Measurements from ENCODE around the gene LCN6. TPM values are rescaled to one million over a fixed set of nuclear protein-coding genes. Genes with fewer than 3 reads are reported as not detected.

The LCN6 gene
- polyA plus RNA-seq, 1 donor (not counting 4 experiments of a cell fraction or from before 2014, with no cell fraction given): not detected

GRCh38 chr9:136748666-136749611, 614 bp upstream of the LCN6 start:
- no peak for FAIRE-seq
- Histone ChIP-seq H3K27ac (ENCODE audit: control insufficient read depth, insufficient read depth, low read length) (no peak overlapping the region), H3K27me3 (ENCODE audit: control insufficient read depth, extremely low read depth, insufficient read depth, low read length) (peaks cover 12% of the 10 kb centered on the region), H4K20me1 (ENCODE audit: control insufficient read depth, extremely low read depth, insufficient read depth, low read length) (no peaks in the 10 kb centered on the region), H3K9ac (ENCODE audit: control insufficient read depth, extremely low read depth, insufficient read depth, low read length) (no peak overlapping the region), H3K9me3 (ENCODE audit: control insufficient read depth, low read depth, low read length) (peaks cover 2% of the 10 kb centered on the region), H3K4me1 (ENCODE audit: control insufficient read depth, extremely low read depth, insufficient read depth, low read length) (no peaks in the 10 kb centered on the region), H3K4me2 (ENCODE audit: control insufficient read depth, extremely low read depth, insufficient read depth, low read depth, low read length) (no peak overlapping the region), H3K36me3 (ENCODE audit: control insufficient read depth in 2 of 2, extremely low read depth in 1 of 2, insufficient read depth in 2 of 2, low read length in 2 of 2) (no peaks in the 10 kb centered on the region), H3K9me1 (ENCODE audit: control insufficient read depth, extremely low read depth, insufficient read depth, low read length) (no peaks in the 10 kb centered on the region), H3K4me3 (ENCODE audit: control insufficient read depth in 2 of 3, extremely low read depth in 1 of 3, insufficient read depth in 2 of 3, low read depth in 1 of 3, low read length in 3 of 3) (no peak overlapping the region), H3K79me2 (ENCODE audit: control insufficient read depth, insufficient read depth, low read length) (no peaks in the 10 kb centered on the region), H2AFZ (ENCODE audit: control insufficient read depth, low read length) (no peak overlapping the region)
- no peak for DNase-seq (ENCODE audit: low read depth, low spot score)
- dilution Hi-C loops (cut with MboI; ENCODE audit: extremely low pct_ligation_motif_present, low sequenced_read_pairs): no loop called here
- TF ChIP-seq EZH2 (IDR thresholded peaks at IDR 0.05; ENCODE audit: low read length) (no peak), CTCF (optimal IDR thresholded peaks at IDR 0.05 in 1 of 3, IDR thresholded peaks at IDR 0.05 in 1 of 3, conservative IDR thresholded peaks at IDR 0.05 in 1 of 3; ENCODE audit: extremely low read depth in 1 of 3, insufficient read depth in 2 of 3, low read length in 3 of 3) (no peak)

GRCh38 chr9:136747161-136748060, 914 bp downstream of the LCN6 start:
- Histone ChIP-seq H3K9me3 (ENCODE audit: control insufficient read depth, low read depth, low read length) (peaks cover 2% of the 10 kb centered on the region), H3K27ac (ENCODE audit: control insufficient read depth, insufficient read depth, low read length) (no peak overlapping the region), H3K9me1 (ENCODE audit: control insufficient read depth, extremely low read depth, insufficient read depth, low read length) (no peaks in the 10 kb centered on the region), H3K4me3 (ENCODE audit: control insufficient read depth in 2 of 3, extremely low read depth in 1 of 3, insufficient read depth in 2 of 3, low read depth in 1 of 3, low read length in 3 of 3) (no peak overlapping the region), H3K4me2 (ENCODE audit: control insufficient read depth, extremely low read depth, insufficient read depth, low read depth, low read length) (no peak overlapping the region), H3K27me3 (ENCODE audit: control insufficient read depth, extremely low read depth, insufficient read depth, low read length) (peaks cover 27% of the 10 kb centered on the region), H3K4me1 (ENCODE audit: control insufficient read depth, extremely low read depth, insufficient read depth, low read length) (no peaks in the 10 kb centered on the region), H2AFZ (ENCODE audit: control insufficient read depth, low read length) (no peak overlapping the region), H3K79me2 (ENCODE audit: control insufficient read depth, insufficient read depth, low read length) (no peaks in the 10 kb centered on the region), H3K9ac (ENCODE audit: control insufficient read depth, extremely low read depth, insufficient read depth, low read length) (no peak overlapping the region), H3K36me3 (ENCODE audit: control insufficient read depth in 2 of 2, extremely low read depth in 1 of 2, insufficient read depth in 2 of 2, low read length in 2 of 2) (no peaks in the 10 kb centered on the region), H4K20me1 (ENCODE audit: control insufficient read depth, extremely low read depth, insufficient read depth, low read length) (no peaks in the 10 kb centered on the region)
- DNase-seq (ENCODE audit: low read depth, low spot score): no peak
- dilution Hi-C loops (cut with MboI; ENCODE audit: extremely low pct_ligation_motif_present, low sequenced_read_pairs): no loop called here
- FAIRE-seq: no peak
- TF ChIP-seq EZH2 (IDR thresholded peaks at IDR 0.05; ENCODE audit: low read length) (no peak), CTCF (optimal IDR thresholded peaks at IDR 0.05 in 1 of 3, IDR thresholded peaks at IDR 0.05 in 1 of 3, conservative IDR thresholded peaks at IDR 0.05 in 1 of 3; ENCODE audit: extremely low read depth in 1 of 3, insufficient read depth in 2 of 3, low read length in 3 of 3) (no peak)
